Endometrium (tissue), 2 donors: ENCODE measurements around the gene EFCAB8.

ENCODE experiments used
- FAIRE-seq: peaks from 2 replicates; lab custom pipeline; 2012; peaks lifted over from hg19 to GRCh38; lab: Jason Lieb, UNC
- donor health status: control.
- donor health status: control.

EFCAB8 gene

GRCh38 chr20:33008336-33009213 is 149.9 kb downstream of the EFCAB8 start:
- FAIRE-seq, result no peak

- no peak for FAIRE-seq
Observed at GRCh38 chr20:33009214-33010132, 150.8 kb downstream of the EFCAB8 start.

GRCh38 chr20:33010133-33010504 is 151.4 kb downstream of the EFCAB8 start:
- FAIRE-seq, result no peak

GRCh38 chr20:33010674-33011449 is 152.1 kb downstream of the EFCAB8 start:
- FAIRE-seq, result no peak
